GM23248 (cell line): ENCODE measurements around the gene HPS1. TPM values are rescaled to one million over a fixed set of nuclear protein-coding genes. Genes with fewer than 3 reads are reported as not detected.

ENCODE experiments used
- DNase-seq: peaks from one replicate; pipeline ENCODE4 v3.0.0-alpha.2; 2015
- H2AFZ ChIP-seq: fragments of 200-600 bp; sonication (generic); 2 replicates; pipeline ENCODE4 v1.6.1; 2016; ENCODE audit warnings: antibody characterized with exemption
- H3F3A ChIP-seq: fragments of 200-600 bp; sonication (generic); 2 replicates; pipeline ENCODE4 v1.6.1; 2016; ENCODE audit warnings: mild to moderate bottlenecking, antibody characterized with exemption, mixed run types; ENCODE audit not compliant: insufficient read depth
- H3K27ac ChIP-seq: fragments of 200-600 bp; sonication (generic); 2 replicates; pipeline ENCODE4 v1.5.1; 2016; ENCODE audit warnings: mild to moderate bottlenecking
- H3K27me3 ChIP-seq: fragments of 200-600 bp; sonication (generic); replicated peaks from 2 replicates; pipeline ENCODE4 v1.6.1; 2016; ENCODE audit warnings: mild to moderate bottlenecking; ENCODE audit not compliant: insufficient read depth
- H3K36me3 ChIP-seq: fragments of 200-600 bp; sonication (generic); 2 replicates; pipeline ENCODE4 v1.6.1; 2016; ENCODE audit warnings: low read depth, mild to moderate bottlenecking
- H3K4me1 ChIP-seq: fragments of 200-600 bp; sonication (generic); 2 replicates; pipeline ENCODE4 v1.6.1; 2016; ENCODE audit warnings: mild to moderate bottlenecking; ENCODE audit not compliant: insufficient read depth
- H3K4me2 ChIP-seq: fragments of 200-600 bp; sonication (generic); one replicate; pipeline ENCODE4 v1.6.1; 2016; ENCODE audit warnings: mild to moderate bottlenecking; ENCODE audit not compliant: unreplicated experiment
- H3K4me3 ChIP-seq: fragments of 200-600 bp; sonication (generic); 2 replicates; pipeline ENCODE4 v1.5.1; 2016; ENCODE audit warnings: mild to moderate bottlenecking
- H3K79me2 ChIP-seq: fragments of 200-600 bp; sonication (generic); 2 replicates; pipeline ENCODE4 v1.6.1; 2016; ENCODE audit warnings: mild to moderate bottlenecking; ENCODE audit not compliant: insufficient read depth
- H3K9ac ChIP-seq: fragments of 200-600 bp; sonication (generic); 2 replicates; pipeline ENCODE4 v1.6.1; 2016; ENCODE audit warnings: mild to moderate bottlenecking
- H3K9me2 ChIP-seq: fragments of 200-600 bp; sonication (generic); 2 replicates; pipeline ENCODE4 v1.6.1; 2016; ENCODE audit warnings: mixed run types, mild to moderate bottlenecking, moderate library complexity; ENCODE audit not compliant: insufficient read depth
- H3K9me3 ChIP-seq: fragments of 200-600 bp; sonication (generic); one replicate; pipeline ENCODE4 v1.6.1; 2017; ENCODE audit warnings: low read depth
- H4K20me1 ChIP-seq: fragments of 200-600 bp; sonication (generic); 2 replicates; pipeline ENCODE4 v1.6.0; 2016; ENCODE audit not compliant: insufficient read depth
- EZH2 ChIP-seq: fragments of 200-600 bp; sonication (generic); IDR thresholded peaks from 2 replicates; pipeline ENCODE4 v1.6.1; 2018; ENCODE audit warnings: antibody characterized with exemption, mild to moderate bottlenecking; ENCODE audit not compliant: insufficient read depth, poor library complexity, severe bottlenecking
- EZH2phosphoT487 ChIP-seq: fragments of 200-600 bp; sonication (generic); IDR thresholded peaks from 2 replicates; pipeline ENCODE4 v1.6.1; 2018; ENCODE audit warnings: antibody characterized with exemption, moderate library complexity, mild to moderate bottlenecking, low read depth; ENCODE audit not compliant: insufficient read depth
- WGBS, 2 experiments: methylation state at CpG; one replicate each; pipeline ENCODE4 v1.1.6; 2015 to 2017; ENCODE audit warnings: low lambda C conversion rate in 2 of 2, low coverage in 1 of 2; ENCODE audit errors: missing lambda C conversion rate in 2 of 2; 5-methylcytosine and 5-hydroxymethylcytosine counted together
- in situ Hi-C: fragments of 300-500 bp; cut with MboI; formaldehyde crosslinking; loops from 2 replicates; pipeline ENCODE4 v1.15.0; 2020
- polyA plus RNA-seq: library from polyadenylated mRNA; unstranded; fragments of >200 nt; fragmentation: Nextera tagmentation; extraction: Ambion mirVana; gene quantifications from 2 replicates; pipeline ENCODE4 v1.2.1, GENCODE V29; 2016
- total RNA-seq: library from RNA; depleted of rRNA; stranded (reverse); fragments of >200 nt; shearing (Covaris generic); gene quantifications from 2 replicates; pipeline ENCODE4 v1.2.3, GENCODE V29; 2014

HPS1 gene
- total and polyA plus RNA-seq, 2 experiments from 2014 or later: 54.5 to 80.6 TPM

GRCh38 chr10:98423691-98424120 lies 23.0 kb downstream of the HPS1 start:
- Histone ChIP-seq H3K4me3 (no peak overlapping the region), H3K27me3 (no peaks in the 10 kb centered on the region), H3K4me1 (no peaks in the 10 kb centered on the region), H3K36me3 (no peaks in the 10 kb centered on the region; the same call in 1 of the 2 replicates), H3K79me2 (no peaks in the 10 kb centered on the region), H3F3A (no peaks in the 10 kb centered on the region), H3K9me2 (no peaks in the 10 kb centered on the region), H3K27ac (no peak overlapping the region), H3K4me2 (no peak overlapping the region), H4K20me1 (no peaks in the 10 kb centered on the region), H3K9ac (no peak overlapping the region), H2AFZ (no peak overlapping the region), H3K9me3 (no peaks in the 10 kb centered on the region)
- in situ Hi-C loops: no loop called here
- 95 to 99% methylated on average over 8 to 9 of the region's 9 CpGs for WGBS, 2 experiments
- DNase-seq: no peak
- TF ChIP-seq EZH2 (no peak), EZH2phosphoT487 (no peak)

DNA sequence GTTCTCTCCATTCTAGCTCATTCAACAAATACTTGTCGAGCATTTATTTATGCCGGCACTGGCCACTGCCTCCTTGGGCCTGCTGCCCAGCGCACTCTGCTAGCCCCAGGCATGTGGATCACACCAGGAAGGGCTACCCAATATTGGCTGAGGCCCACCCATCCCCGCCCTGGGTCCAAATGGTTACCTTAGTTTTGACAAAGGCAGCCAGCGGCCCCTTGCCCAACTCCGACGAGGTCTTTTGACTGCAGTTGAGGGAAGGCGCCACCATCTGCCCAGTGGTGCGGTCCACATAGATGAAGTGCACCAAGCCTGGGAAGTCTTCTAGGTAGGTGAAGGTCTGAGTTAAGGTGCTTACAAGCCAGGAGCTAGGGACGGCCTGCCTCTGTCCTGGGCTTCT lies 24.6 kb downstream of the HPS1 start:
- H3K9me2 ChIP-seq: no peaks in the 10 kb centered on the region
- no peak overlapping the region for H3K4me2 ChIP-seq
- in situ Hi-C loops: no loop called here
- H3K36me3 ChIP-seq: no peaks in the 10 kb centered on the region; the same call in 1 of the 2 replicates
- H3K79me2 ChIP-seq: no peaks in the 10 kb centered on the region
- H3K27ac ChIP-seq: no peak overlapping the region
- H3K4me1 ChIP-seq: no peaks in the 10 kb centered on the region
- H4K20me1 ChIP-seq: no peaks in the 10 kb centered on the region
- H3K27me3 ChIP-seq: no peaks in the 10 kb centered on the region
- no peak overlapping the region for H2AFZ ChIP-seq
- WGBS, 2 experiments: 89 to 99% methylated on average over 8 to 10 of the region's 10 CpGs
- TF ChIP-seq EZH2phosphoT487: no peak
- H3K4me3 ChIP-seq: no peak overlapping the region
- H3F3A ChIP-seq: no peaks in the 10 kb centered on the region
- DNase-seq: no peak
- H3K9ac ChIP-seq: no peak overlapping the region
- no peaks in the 10 kb centered on the region for H3K9me3 ChIP-seq

- no peak for TF ChIP-seq EZH2phosphoT487
- TF ChIP-seq EZH2: no peak
- DNase-seq: no peak
Measured at GRCh38 chr10:98420786-98421185, 25.9 kb downstream of the HPS1 start.

DNA sequence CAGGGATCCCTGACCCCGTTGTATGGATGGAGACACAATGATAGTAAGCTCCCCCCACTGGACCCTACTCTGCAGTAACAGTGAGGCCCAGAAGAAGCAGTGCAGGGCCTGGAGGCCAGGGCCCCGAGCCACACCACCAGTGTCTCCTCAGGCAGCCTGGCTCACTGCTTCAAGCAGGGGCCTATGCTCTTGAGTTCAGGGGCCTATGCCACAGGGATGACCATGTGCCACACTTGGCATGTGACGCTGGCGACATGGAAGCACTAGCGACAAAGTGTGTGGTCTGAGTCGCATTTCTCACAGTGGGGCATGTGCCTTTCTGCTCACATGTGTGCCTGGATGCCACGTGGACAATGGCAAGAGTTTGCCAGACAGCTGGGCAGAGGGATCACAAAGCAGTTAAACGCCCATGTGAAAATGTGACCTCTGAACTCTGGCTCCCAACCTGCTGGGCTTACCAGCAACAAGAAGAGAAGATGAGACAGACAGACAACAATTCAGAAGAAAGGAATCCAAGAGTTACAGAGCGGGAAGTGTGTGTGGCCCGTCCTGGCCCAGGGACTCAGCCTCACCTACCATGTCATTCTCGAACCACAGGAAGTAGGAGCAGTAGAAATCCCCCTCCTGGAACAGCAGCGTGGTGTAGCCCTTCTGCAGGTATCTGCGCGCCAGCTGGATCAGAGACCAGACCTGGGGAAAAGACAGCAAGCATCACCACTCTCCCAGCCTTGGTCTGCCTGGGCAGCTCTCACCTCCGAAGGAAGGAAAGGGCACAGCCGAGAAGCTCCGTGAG lies 27.1 kb downstream of the HPS1 start:
- no peaks in the 10 kb centered on the region for H4K20me1 ChIP-seq
- no peak overlapping the region for H3K27ac ChIP-seq
- H3K9ac ChIP-seq: no peak overlapping the region
- 82 to 83% methylated on average over 17 of the region's 17 CpGs for WGBS, 2 experiments
- H3K9me3 ChIP-seq: no peaks in the 10 kb centered on the region
- no peaks in the 10 kb centered on the region for H3K36me3 ChIP-seq
- no peak for DNase-seq
- no peak overlapping the region for H3K4me3 ChIP-seq
- H2AFZ ChIP-seq: no peak overlapping the region
- in situ Hi-C loops: no loop called here
- H3F3A ChIP-seq: 0 out of 2 replicates have a peak, but pooled peaks cover 5% of the 10 kb centered on the region
- H3K4me2 ChIP-seq: no peak overlapping the region
- H3K27me3 ChIP-seq: no peaks in the 10 kb centered on the region
- H3K4me1 ChIP-seq: peaks cover 4% of the 10 kb centered on the region; the same call in 1 of the 2 replicates
- H3K79me2 ChIP-seq: no peaks in the 10 kb centered on the region
- no peak for TF ChIP-seq EZH2phosphoT487
- no peak for TF ChIP-seq EZH2
- H3K9me2 ChIP-seq: no peaks in the 10 kb centered on the region

More at GRCh38 chr10:98420786-98421185, 25.9 kb downstream of the HPS1 start:
- Histone ChIP-seq H3K9me2 (no peaks in the 10 kb centered on the region), H3K27me3 (no peaks in the 10 kb centered on the region), H3K36me3 (no peaks in the 10 kb centered on the region), H2AFZ (no peak overlapping the region), H3K4me2 (no peak overlapping the region), H3K9me3 (no peaks in the 10 kb centered on the region), H3K4me3 (no peak overlapping the region), H3K27ac (no peak overlapping the region), H3F3A (0 out of 2 replicates have a peak, but pooled peaks cover 2% of the 10 kb centered on the region), H3K4me1 (no peaks in the 10 kb centered on the region), H3K9ac (no peak overlapping the region), H4K20me1 (no peaks in the 10 kb centered on the region), H3K79me2 (no peaks in the 10 kb centered on the region)
- WGBS, 2 experiments: 86 to 87% methylated on average over 9 of the region's 9 CpGs
- in situ Hi-C loops: no loop called here
